ENCODE results near the gene APRT.

APRT gene

DNA sequence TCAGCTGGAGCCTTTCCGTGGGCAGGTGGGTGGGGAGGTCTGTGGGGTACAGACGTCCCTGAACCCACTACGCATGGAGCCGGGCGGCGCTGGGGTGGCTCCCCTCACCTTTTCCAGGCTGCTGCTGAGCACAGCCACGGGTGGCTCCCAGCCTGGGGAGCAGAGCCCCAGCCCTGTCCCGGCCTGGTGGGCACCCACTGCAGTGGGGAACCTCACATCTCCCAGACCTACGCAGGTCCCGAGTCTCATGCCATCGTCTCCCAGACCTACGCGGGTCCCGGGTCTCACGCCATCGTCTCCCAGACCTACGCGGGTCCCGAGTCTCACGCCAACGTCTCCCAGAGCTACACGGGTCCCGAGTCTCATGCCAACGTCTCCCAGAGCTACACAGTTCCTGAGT, 17.0 kb upstream of the APRT start:
- no peaks in the 10 kb centered on the region for H3K79me2 ChIP-seq (ENCODE audit: insufficient read depth, low read length)
- no peaks in the 10 kb centered on the region for H3K9me2 ChIP-seq (ENCODE audit: low read depth, low read length)
- H3K27ac ChIP-seq (ENCODE audit: low read depth, low read length, poor library complexity, severe bottlenecking), result no peak overlapping the region
- H3F3A ChIP-seq (ENCODE audit: insufficient read depth, low read length), result no peaks in the 10 kb centered on the region
- H2AFZ ChIP-seq (ENCODE audit: low read length), result no peak overlapping the region
- no peak overlapping the region for H3K9ac ChIP-seq (ENCODE audit: low read length)
- H3K36me3 ChIP-seq (ENCODE audit: insufficient read depth, low read length), result no peaks in the 10 kb centered on the region
- H3K9me3 ChIP-seq (ENCODE audit: low read length), result no peaks in the 10 kb centered on the region
- H4K20me1 ChIP-seq (ENCODE audit: insufficient read depth, low read length), result no peaks in the 10 kb centered on the region
- TF ChIP-seq, protein P1, sequence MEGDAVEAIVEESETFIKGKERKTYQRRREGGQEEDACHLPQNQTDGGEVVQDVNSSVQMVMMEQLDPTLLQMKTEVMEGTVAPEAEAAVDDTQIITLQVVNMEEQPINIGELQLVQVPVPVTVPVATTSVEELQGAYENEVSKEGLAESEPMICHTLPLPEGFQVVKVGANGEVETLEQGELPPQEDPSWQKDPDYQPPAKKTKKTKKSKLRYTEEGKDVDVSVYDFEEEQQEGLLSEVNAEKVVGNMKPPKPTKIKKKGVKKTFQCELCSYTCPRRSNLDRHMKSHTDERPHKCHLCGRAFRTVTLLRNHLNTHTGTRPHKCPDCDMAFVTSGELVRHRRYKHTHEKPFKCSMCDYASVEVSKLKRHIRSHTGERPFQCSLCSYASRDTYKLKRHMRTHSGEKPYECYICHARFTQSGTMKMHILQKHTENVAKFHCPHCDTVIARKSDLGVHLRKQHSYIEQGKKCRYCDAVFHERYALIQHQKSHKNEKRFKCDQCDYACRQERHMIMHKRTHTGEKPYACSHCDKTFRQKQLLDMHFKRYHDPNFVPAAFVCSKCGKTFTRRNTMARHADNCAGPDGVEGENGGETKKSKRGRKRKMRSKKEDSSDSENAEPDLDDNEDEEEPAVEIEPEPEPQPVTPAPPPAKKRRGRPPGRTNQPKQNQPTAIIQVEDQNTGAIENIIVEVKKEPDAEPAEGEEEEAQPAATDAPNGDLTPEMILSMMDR (IDR thresholded peaks at IDR 0.05; ENCODE audit: low read length), result no peak
- no peak for TF ChIP-seq EZH2 (IDR thresholded peaks at IDR 0.05; ENCODE audit: borderline replicate concordance, low read length)
- H3K4me1 ChIP-seq (ENCODE audit: insufficient read depth, low read length, severe bottlenecking), result no peaks in the 10 kb centered on the region
- H3K4me3 ChIP-seq (ENCODE audit: low read depth, low read length, poor library complexity, severe bottlenecking), result no peak overlapping the region
- H3K4me2 ChIP-seq (ENCODE audit: low read length), result no peak overlapping the region
- H3K27me3 ChIP-seq (ENCODE audit: insufficient read depth, low read length), result 0 out of 2 replicates have a peak, but pooled peaks cover 5% of the 10 kb centered on the region

DNA sequence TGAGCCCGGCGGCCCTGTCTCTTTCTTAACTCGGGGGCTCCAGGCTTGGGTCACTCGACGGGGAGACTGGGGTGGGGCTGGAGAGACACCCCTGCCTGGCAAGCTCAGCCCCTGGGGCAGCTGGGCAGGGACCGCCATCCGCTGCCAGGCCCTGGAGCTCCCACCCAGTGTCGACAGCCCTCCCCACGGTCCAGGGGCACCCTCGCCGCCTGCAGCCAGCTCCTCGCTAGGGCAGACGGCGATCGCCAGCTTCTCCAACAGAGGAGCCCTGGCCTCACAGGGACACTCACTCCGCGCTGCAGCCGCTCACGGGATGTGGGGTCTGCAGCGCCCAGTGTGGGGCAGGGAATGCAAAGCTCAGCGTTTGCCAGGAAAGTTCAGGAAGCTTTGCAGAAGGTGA, 16.0 kb upstream of the APRT start:
- TF ChIP-seq, protein P1 (IDR thresholded peaks at IDR 0.05; ENCODE audit: low read length), result no peak
- TF ChIP-seq EZH2 (IDR thresholded peaks at IDR 0.05; ENCODE audit: borderline replicate concordance, low read length), result no peak
- Histone ChIP-seq H3K4me1 (ENCODE audit: insufficient read depth, low read length, severe bottlenecking) (no peaks in the 10 kb centered on the region), H3K4me2 (ENCODE audit: low read length) (no peak overlapping the region), H3K36me3 (ENCODE audit: insufficient read depth, low read length) (no peaks in the 10 kb centered on the region), H3K9me2 (ENCODE audit: low read depth, low read length) (no peaks in the 10 kb centered on the region), H3K27ac (ENCODE audit: low read depth, low read length, poor library complexity, severe bottlenecking) (no peak overlapping the region), H3K27me3 (ENCODE audit: insufficient read depth, low read length) (peaks cover 5% of the 10 kb centered on the region; the same call in 1 of the 2 replicates), H3K9ac (ENCODE audit: low read length) (no peak overlapping the region), H3F3A (ENCODE audit: insufficient read depth, low read length) (no peaks in the 10 kb centered on the region), H2AFZ (ENCODE audit: low read length) (no peak overlapping the region), H4K20me1 (ENCODE audit: insufficient read depth, low read length) (no peaks in the 10 kb centered on the region), H3K79me2 (ENCODE audit: insufficient read depth, low read length) (no peaks in the 10 kb centered on the region), H3K9me3 (ENCODE audit: low read length) (no peaks in the 10 kb centered on the region), H3K4me3 (ENCODE audit: low read depth, low read length, poor library complexity, severe bottlenecking) (no peak overlapping the region)

DNA sequence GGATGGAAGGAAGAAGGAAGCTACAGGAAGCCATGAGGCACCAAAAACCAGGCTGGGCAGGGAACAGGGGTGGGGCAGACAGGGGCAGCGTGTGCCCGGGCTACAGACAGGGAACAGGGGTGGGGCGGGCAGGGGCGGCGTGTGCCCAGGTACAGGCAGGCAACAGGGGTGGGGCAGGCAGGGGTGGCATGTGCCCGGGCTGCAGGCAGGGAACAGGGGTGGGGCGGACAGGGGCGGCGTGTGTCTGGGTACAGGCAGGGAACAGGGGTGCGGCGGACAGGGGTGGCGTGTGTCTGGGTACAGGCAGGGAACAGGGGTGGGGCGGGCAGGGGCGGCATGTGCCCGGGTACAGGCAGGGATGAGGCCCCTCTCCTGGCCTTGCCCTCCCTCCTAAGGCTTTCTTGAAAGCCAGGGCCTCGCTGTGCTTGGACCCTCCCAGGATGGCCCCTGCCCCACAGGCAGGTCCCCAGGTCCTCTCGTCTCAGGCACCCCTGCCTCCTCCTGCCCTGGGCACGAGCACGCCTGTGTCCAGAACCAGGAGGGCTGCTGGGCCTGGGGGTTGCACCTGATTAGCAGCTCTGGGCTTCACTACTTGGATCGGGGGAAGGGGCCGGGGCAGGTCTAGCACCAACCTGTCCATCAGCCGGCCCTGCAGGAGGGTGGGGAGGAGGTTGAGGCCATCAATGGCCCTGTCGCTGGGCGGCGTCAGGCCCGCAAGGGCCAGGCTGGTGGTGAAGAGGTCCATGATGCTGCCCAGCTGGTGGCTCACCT, 14.5 kb upstream of the APRT start:
- Histone ChIP-seq H3F3A (ENCODE audit: insufficient read depth, low read length) (no peaks in the 10 kb centered on the region), H3K27ac (ENCODE audit: low read depth, low read length, poor library complexity, severe bottlenecking) (no peak overlapping the region), H3K4me3 (ENCODE audit: low read depth, low read length, poor library complexity, severe bottlenecking) (no peak overlapping the region), H4K20me1 (ENCODE audit: insufficient read depth, low read length) (no peaks in the 10 kb centered on the region), H2AFZ (ENCODE audit: low read length) (no peak overlapping the region), H3K4me1 (ENCODE audit: insufficient read depth, low read length, severe bottlenecking) (no peaks in the 10 kb centered on the region), H3K27me3 (ENCODE audit: insufficient read depth, low read length) (peaks cover 5% of the 10 kb centered on the region; the same call in 1 of the 2 replicates), H3K36me3 (ENCODE audit: insufficient read depth, low read length) (no peaks in the 10 kb centered on the region), H3K4me2 (ENCODE audit: low read length) (no peak overlapping the region), H3K9ac (ENCODE audit: low read length) (no peak overlapping the region), H3K9me3 (ENCODE audit: low read length) (no peaks in the 10 kb centered on the region), H3K9me2 (ENCODE audit: low read depth, low read length) (no peaks in the 10 kb centered on the region), H3K79me2 (ENCODE audit: insufficient read depth, low read length) (no peaks in the 10 kb centered on the region)
- no peak for TF ChIP-seq EZH2 (IDR thresholded peaks at IDR 0.05; ENCODE audit: borderline replicate concordance, low read length)
- TF ChIP-seq, protein P1 (IDR thresholded peaks at IDR 0.05; ENCODE audit: low read length), result no peak

Data from OCI-LY1 (cell line).